Neuronal stem cell (in vitro differentiated cells): Measurements from ENCODE around the gene ASPHD1.

Experiments
- DNase-seq: peaks from one replicate; pipeline ENCODE4 v3.0.0-alpha.2; 2013; ENCODE audit warnings: low spot score
- H2AFZ ChIP-seq: one replicate; pipeline ENCODE4 v1.6.1; 2013; ENCODE audit warnings: mild to moderate bottlenecking, low read length, inconsistent platforms
- H2AK5ac ChIP-seq: 2 replicates; pipeline ENCODE4 v1.6.1; 2013; ENCODE audit warnings: low read depth, mild to moderate bottlenecking, inconsistent platforms, low read length, moderate library complexity, mixed read lengths
- H2BK120ac ChIP-seq: 2 replicates; pipeline ENCODE4 v1.6.1; 2013; ENCODE audit warnings: low read depth, mild to moderate bottlenecking, inconsistent platforms, low read length, moderate library complexity, mixed read lengths
- H2BK12ac ChIP-seq: one replicate; pipeline ENCODE4 v1.6.1; 2013; ENCODE audit warnings: low read length, inconsistent platforms
- H2BK15ac ChIP-seq: 2 replicates; pipeline ENCODE4 v1.6.1; 2013; ENCODE audit warnings: mild to moderate bottlenecking, low read length, inconsistent platforms, mixed read lengths
- H2BK5ac ChIP-seq: one replicate; pipeline ENCODE4 v1.6.1; 2013; ENCODE audit warnings: inconsistent platforms, mild to moderate bottlenecking, low read length, moderate library complexity
- H3K14ac ChIP-seq: one replicate; pipeline ENCODE4 v1.6.1; 2013; ENCODE audit warnings: low read length, inconsistent platforms
- H3K18ac ChIP-seq: 2 replicates; pipeline ENCODE4 v1.6.1; 2013; ENCODE audit warnings: low read length, inconsistent platforms
- H3K23ac ChIP-seq: 2 replicates; pipeline ENCODE4 v1.6.1; 2013; ENCODE audit warnings: low read depth, mild to moderate bottlenecking, mixed read lengths, low read length, inconsistent platforms; ENCODE audit not compliant: poor library complexity
- H3K27ac ChIP-seq: replicated peaks from 3 replicates; pipeline ENCODE4 v1.5.1; 2013; ENCODE audit warnings: low read length, inconsistent platforms
- H3K27me3 ChIP-seq, 3 experiments: 2 replicates each; pipeline ENCODE4 v1.6.1; 2013; ENCODE audit warnings: low read length in 3 of 3, mild to moderate bottlenecking in 2 of 3, inconsistent platforms in 1 of 3, low read depth in 1 of 3, mixed read lengths in 1 of 3, moderate library complexity in 1 of 3; ENCODE audit not compliant: control insufficient read depth in 3 of 3, insufficient read depth in 3 of 3
- H3K36me3 ChIP-seq, 2 donors: replicated peaks in 1 of 2; 2 replicates each; pipeline ENCODE4 v1.6.1; 2013; ENCODE audit warnings: low read length in 2 of 2; ENCODE audit not compliant: control insufficient read depth in 2 of 2, insufficient read depth in 2 of 2
- H3K4ac ChIP-seq: 2 replicates; pipeline ENCODE4 v1.6.1; 2013; ENCODE audit warnings: inconsistent platforms, mild to moderate bottlenecking, low read length, moderate library complexity
- H3K4me1 ChIP-seq, 2 donors: 1 replicate in 1 of 2; 2 replicates in 1 of 2; pipeline ENCODE4 v1.6.1; 2013; ENCODE audit warnings: low read length in 2 of 2, low read depth in 1 of 2; ENCODE audit not compliant: control insufficient read depth in 2 of 2, insufficient read depth in 1 of 2
- H3K4me2 ChIP-seq: one replicate; pipeline ENCODE4 v1.6.1; 2013; ENCODE audit warnings: mild to moderate bottlenecking, low read length, inconsistent platforms; ENCODE audit not compliant: insufficient read depth, poor library complexity, severe bottlenecking
- H3K4me3 ChIP-seq, 2 donors: 2 replicates each; pipeline ENCODE4 v1.5.1; 2013; ENCODE audit warnings: low read length in 2 of 2, mild to moderate bottlenecking in 2 of 2, inconsistent platforms in 1 of 2, moderate library complexity in 1 of 2
- H3K79me1 ChIP-seq: one replicate; pipeline ENCODE4 v1.6.1; 2013; ENCODE audit warnings: low read depth, mild to moderate bottlenecking, inconsistent platforms, low read length, moderate library complexity
- H3K9ac ChIP-seq: one replicate; pipeline ENCODE4 v1.6.1; 2013; ENCODE audit warnings: mild to moderate bottlenecking, low read depth, low read length, inconsistent platforms; ENCODE audit not compliant: poor library complexity
- H3K9me3 ChIP-seq, 2 donors: replicated peaks in 1 of 2; 2 replicates each; pipeline versions ENCODE3 to v1.6.1; 2013; ENCODE audit warnings: low read length in 2 of 2, mild to moderate bottlenecking in 2 of 2, inconsistent platforms in 1 of 2, low read depth in 1 of 2, mixed read lengths in 1 of 2, moderate library complexity in 1 of 2; ENCODE audit not compliant: control insufficient read depth in 2 of 2, insufficient read depth in 1 of 2
- H4K8ac ChIP-seq: one replicate; pipeline ENCODE4 v1.6.1; 2013; ENCODE audit warnings: low read depth, mild to moderate bottlenecking, inconsistent platforms, low read length, moderate library complexity
- H4K91ac ChIP-seq: one replicate; pipeline ENCODE4 v1.6.1; 2013; ENCODE audit warnings: low read length, low read depth, mild to moderate bottlenecking, inconsistent platforms; ENCODE audit not compliant: poor library complexity
- WGBS, 2 donors: extraction: QIAGEN DNeasy Blood & Tissue Kit; methylation state at CpG; one replicate each; pipeline ENCODE4 v1.1.7; 2013; ENCODE audit warnings: missing lambda C conversion rate in 2 of 2, mixed read lengths in 1 of 2; ENCODE audit not compliant: insufficient read length in 2 of 2, insufficient replicate concordance in 1 of 2; ENCODE audit errors: extremely low coverage in 2 of 2; 5-methylcytosine and 5-hydroxymethylcytosine counted together

The ASPHD1 gene

DNA sequence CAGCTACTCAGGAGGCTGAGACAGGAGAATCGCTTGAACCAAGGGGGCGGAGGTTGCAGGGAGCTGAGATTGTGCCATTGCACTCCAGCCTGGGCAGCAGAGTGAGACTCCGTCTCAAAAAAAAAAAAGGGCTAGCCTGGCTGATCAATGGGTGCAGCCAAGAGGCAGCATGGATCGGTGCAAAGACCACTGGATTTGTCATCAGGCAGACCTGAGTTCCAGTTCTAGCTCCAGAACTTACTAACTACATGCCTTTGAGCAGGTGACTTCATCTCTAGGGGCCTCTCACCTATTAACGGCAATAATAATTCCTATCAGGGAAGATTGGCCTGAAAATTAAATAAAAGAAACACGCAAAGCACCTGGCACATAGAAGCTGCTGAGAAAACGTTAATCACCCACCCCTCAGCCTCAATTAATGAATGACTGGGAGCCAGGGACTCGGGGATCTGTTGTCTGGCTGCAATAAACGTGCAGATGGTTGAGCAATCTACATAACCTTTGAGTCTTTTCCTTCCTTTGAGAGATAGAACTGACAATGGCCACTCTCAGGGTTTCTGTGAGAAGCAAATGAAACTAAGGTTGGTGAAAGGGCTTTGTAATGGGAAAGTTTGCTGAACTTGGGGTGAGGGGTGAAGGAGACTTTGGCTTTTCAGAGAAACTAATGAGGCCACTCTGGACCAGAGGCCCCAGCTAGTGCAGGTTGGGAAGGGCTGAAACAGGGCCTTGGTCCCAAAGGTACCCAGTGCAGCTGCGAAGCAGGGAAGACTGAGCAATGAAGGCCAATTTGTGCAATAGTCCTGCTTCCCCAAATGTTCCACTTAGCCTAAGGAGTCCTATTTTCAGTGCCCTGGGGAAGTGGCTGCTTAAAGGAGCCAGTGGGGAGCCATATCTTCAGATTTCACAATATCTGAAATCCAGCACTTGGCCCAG lies 8.5 kb upstream of the ASPHD1 start:
- Histone ChIP-seq H3K27me3 (no peaks in the 10 kb centered on the region), H3K9me3 (no peaks in the 10 kb centered on the region), H3K4ac (no peak overlapping the region), H2AFZ (no peak overlapping the region), H2BK5ac (no peak overlapping the region), H2BK15ac (no peak overlapping the region), H2AK5ac (no peak overlapping the region), H3K23ac (no peak overlapping the region), H4K91ac (no peak overlapping the region), H3K4me1 (peaks cover 0 to 3% of the 10 kb centered on the region in 2 donors), H3K27ac (no peak overlapping the region), H3K14ac (no peak overlapping the region), H3K4me2 (no peak overlapping the region), H3K18ac (no peak overlapping the region), H3K9ac (no peak overlapping the region), H3K36me3 (no peaks in the 10 kb centered on the region), H3K4me3 (no peak overlapping the region), H4K8ac (no peak overlapping the region), H2BK12ac (no peak overlapping the region), H3K79me1 (peaks cover 1% of the 10 kb centered on the region), H2BK120ac (no peak overlapping the region)
- no peak for DNase-seq
- no CpG with 5 or more reads among the region's 10 CpGs for WGBS, 2 donors

GRCh38 chr16:29892458-29892813 lies 7.9 kb upstream of the ASPHD1 start:
- Histone ChIP-seq H2BK120ac (no peak overlapping the region), H4K8ac (no peak overlapping the region), H3K18ac (no peak overlapping the region), H2BK5ac (no peak overlapping the region), H3K4ac (no peak overlapping the region), H3K36me3 (no peaks in the 10 kb centered on the region), H3K14ac (no peak overlapping the region), H3K27ac (no peak overlapping the region), H3K9me3 (no peaks in the 10 kb centered on the region), H3K27me3 (no peaks in the 10 kb centered on the region), H4K91ac (no peak overlapping the region), H2BK15ac (no peak overlapping the region), H2AK5ac (no peak overlapping the region), H3K4me1 (peaks cover 0 to 5% of the 10 kb centered on the region in 2 donors), H3K4me2 (no peak overlapping the region), H3K9ac (no peak overlapping the region), H3K23ac (no peak overlapping the region), H3K4me3 (no peak overlapping the region), H2AFZ (no peak overlapping the region), H3K79me1 (peaks cover 1% of the 10 kb centered on the region), H2BK12ac (no peak overlapping the region)
- no CpG with 5 or more reads among the region's 6 CpGs for WGBS, 2 donors
- no peak for DNase-seq

DNA sequence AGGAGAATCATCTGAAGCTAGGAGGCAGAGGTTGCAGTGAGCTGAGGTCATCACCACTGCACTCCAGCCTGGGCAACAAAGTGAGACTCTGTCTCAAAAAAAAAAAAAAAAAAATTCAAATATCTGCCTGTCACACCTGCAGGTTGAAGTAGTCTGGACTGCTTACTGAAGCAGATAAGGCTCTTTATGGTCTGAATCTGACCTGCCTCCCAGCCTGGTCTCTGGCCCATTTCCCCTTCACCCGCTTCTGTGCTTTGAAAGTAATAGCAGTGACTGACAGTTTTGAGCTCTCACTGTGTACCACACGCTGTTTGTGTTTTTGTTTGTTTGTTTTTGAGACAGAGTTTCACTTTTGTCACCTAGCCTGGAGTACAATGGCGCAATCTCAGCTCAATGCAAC lies 6.7 kb upstream of the ASPHD1 start:
- Histone ChIP-seq H3K9ac (no peak overlapping the region), H3K9me3 (no peaks in the 10 kb centered on the region), H3K14ac (no peak overlapping the region), H2BK12ac (no peak overlapping the region), H3K4me2 (no peak overlapping the region), H3K36me3 (no peaks in the 10 kb centered on the region), H3K4ac (no peak overlapping the region), H2AFZ (no peak overlapping the region), H3K18ac (no peak overlapping the region), H2BK15ac (no peak overlapping the region), H3K4me1 (peaks cover 9 to 14% of the 10 kb centered on the region in 2 donors), H3K79me1 (no peaks in the 10 kb centered on the region), H3K27me3 (peaks cover 0 to 7% (median 1%) of the 10 kb centered on the region in 3 experiments), H4K8ac (no peak overlapping the region), H2BK5ac (no peak overlapping the region), H3K27ac (no peak overlapping the region), H3K4me3 (no peak overlapping the region), H2AK5ac (no peak overlapping the region), H3K23ac (no peak overlapping the region), H4K91ac (no peak overlapping the region), H2BK120ac (no peak overlapping the region)
- DNase-seq = no peak
- no CpG with 5 or more reads among the region's 3 CpGs for WGBS, 2 donors

DNA sequence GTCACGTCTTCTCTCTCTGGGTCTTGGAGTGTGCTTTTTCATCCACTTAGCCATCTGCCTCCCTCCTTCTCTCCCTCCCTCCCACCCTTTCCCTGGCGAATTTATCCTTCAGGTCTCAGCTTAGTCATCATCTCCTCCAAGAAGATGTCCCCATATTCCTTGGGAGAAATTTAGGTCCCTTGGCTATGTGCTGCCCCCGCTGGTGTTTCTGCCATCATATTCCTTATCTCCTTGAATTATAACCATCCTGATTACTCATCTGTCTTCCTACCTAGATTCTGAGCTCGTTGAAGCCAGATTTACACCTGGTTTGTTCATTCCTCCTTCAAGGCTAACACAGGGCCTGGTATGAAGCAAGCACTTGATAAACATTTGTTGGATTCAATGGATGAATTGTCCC lies 5.9 kb upstream of the ASPHD1 start:
- no peak for DNase-seq
- Histone ChIP-seq H3K4ac (no peak overlapping the region), H2BK15ac (no peak overlapping the region), H2BK120ac (no peak overlapping the region), H3K4me1 (peaks cover 12 to 15% of the 10 kb centered on the region in 2 donors), H3K27ac (no peak overlapping the region), H3K4me2 (no peak overlapping the region), H2BK12ac (no peak overlapping the region), H3K14ac (no peak overlapping the region), H2BK5ac (no peak overlapping the region), H3K79me1 (no peaks in the 10 kb centered on the region), H3K36me3 (no peaks in the 10 kb centered on the region), H2AFZ (no peak overlapping the region), H3K9me3 (no peaks in the 10 kb centered on the region), H3K9ac (no peak overlapping the region), H4K8ac (no peak overlapping the region), H3K23ac (no peak overlapping the region), H3K18ac (no peak overlapping the region), H4K91ac (no peak overlapping the region), H3K27me3 (peaks cover 0 to 7% (median 1%) of the 10 kb centered on the region in 3 experiments), H3K4me3 (no peak overlapping the region), H2AK5ac (no peak overlapping the region)
- no CpG with 5 or more reads among the region's 4 CpGs for WGBS, 2 donors
